ENCODE data around the gene FGF16. TPM values are rescaled to one million over a fixed set of nuclear protein-coding genes. Genes with fewer than 3 reads are reported as not detected.

FGF16 gene
- total and polyA plus RNA-seq, 2 of the 8 experiments (the other 6 are each of a cell fraction or from before 2014, with no cell fraction given): 0.50 to 1.4 TPM

DNA sequence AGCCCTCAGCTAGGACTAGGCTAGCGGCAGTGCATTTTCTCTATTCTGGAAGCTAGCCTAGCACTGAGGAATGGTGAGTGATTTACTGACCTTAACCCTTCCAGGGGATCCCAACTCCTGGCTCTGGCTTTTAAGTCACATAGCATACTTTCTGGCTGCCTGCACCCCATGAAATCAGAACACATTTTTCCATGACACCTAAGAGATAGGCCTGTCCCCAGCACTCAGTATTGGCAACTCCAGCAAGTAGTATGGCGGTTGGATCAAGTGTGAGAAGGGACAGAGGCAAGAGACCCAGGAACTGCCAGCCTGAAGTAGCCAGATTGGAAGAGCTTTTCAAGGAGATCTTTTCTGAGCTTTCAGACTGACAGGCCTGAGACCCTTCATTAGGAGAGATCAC is 8.2 kb downstream of the FGF16 start:
- 85% methylated on average over 2 of the region's 2 CpGs; no CpG with 5 or more reads in 1 of the 2 experiments for WGBS, 2 experiments (ENCODE audit: extremely low coverage in 1 of 2, insufficient coverage in 1 of 2, insufficient read length in 1 of 2, insufficient replicate concordance in 2 of 2, low coverage in 1 of 2, low lambda C conversion rate in 2 of 2, missing lambda C conversion rate in 1 of 2)
- H2AFZ ChIP-seq (ENCODE audit: low read length): no peak overlapping the region
- H3K9me3 ChIP-seq (ENCODE audit: insufficient read depth in 2 of 2, low read depth in 1 of 2, low read length in 1 of 2): no peaks in the 10 kb centered on the region
- FAIRE-seq (no peak), DNase-seq (ENCODE audit: low read depth in 1 of 2, low spot score in 2 of 2) (no peak)
- no peak overlapping the region for H3K9ac ChIP-seq (replicated peaks in 1 of 4; ENCODE audit: extremely low read depth in 1 of 4, low read depth in 3 of 4, low read length in 3 of 4)
- no peak overlapping the region for H2AK5ac ChIP-seq (ENCODE audit: low read depth, low read length)
- H3K14ac ChIP-seq (ENCODE audit: insufficient read length): no peak overlapping the region
- no peaks in the 10 kb centered on the region for H3K79me2 ChIP-seq (ENCODE audit: control insufficient read depth in 1 of 2, insufficient read depth in 2 of 2, low read length in 2 of 2)
- H2BK120ac ChIP-seq (replicated peaks; ENCODE audit: low read depth, low read length): no peak overlapping the region
- H3K4me2 ChIP-seq (ENCODE audit: insufficient read depth in 1 of 2, low read depth in 2 of 2, low read length in 2 of 2): no peak overlapping the region
- H3K23ac ChIP-seq (ENCODE audit: insufficient read length): no peak overlapping the region
- no peak overlapping the region for H4K5ac ChIP-seq (ENCODE audit: insufficient read length, low read depth, low read length)
- ChIA-PET CTCF (ENCODE audit: partially characterized antibody) (interaction anchor here (1.3 kb wide), 1 partner anchor 46 kb away, joined by 3 read pairs; no protein-coding TSS in a partner anchor), POLR2A (ENCODE audit: partially characterized antibody) (interaction anchor here (0.6 kb wide), 1 partner anchor 9 kb away, joined by 3 read pairs; no protein-coding TSS in a partner anchor)
- no peaks in the 10 kb centered on the region for H4K20me1 ChIP-seq (replicated peaks in 1 of 2; ENCODE audit: control insufficient read depth in 1 of 2, insufficient read depth in 2 of 2, low read length in 2 of 2)
- H3K4ac ChIP-seq (replicated peaks; ENCODE audit: insufficient read length, low read depth, low read length): no peak overlapping the region
- no peak overlapping the region for H4K91ac ChIP-seq (replicated peaks; ENCODE audit: insufficient read length, low read length)
- H3K23me2 ChIP-seq (ENCODE audit: low read depth, low read length): no peaks in the 10 kb centered on the region
- H3K27ac ChIP-seq (ENCODE audit: low read depth, low read length): no peak overlapping the region
- TF ChIP-seq POLR2A (IDR thresholded peaks at IDR 0.05; ENCODE audit: control extremely low read depth in 1 of 2, low read depth in 2 of 2, low read length in 2 of 2) (no peak), CHD2 (IDR thresholded peaks at IDR 0.05; ENCODE audit: low read length) (no peak), SP2 (IDR thresholded peaks at IDR 0.05; ENCODE audit: low read length) (no peak)
- no peak overlapping the region for H2BK20ac ChIP-seq (ENCODE audit: low read length)
- H3K56ac ChIP-seq (replicated peaks; ENCODE audit: insufficient read length, low read depth, low read length): no peak overlapping the region
- H3K36me3 ChIP-seq (ENCODE audit: control insufficient read depth in 2 of 4, insufficient read depth in 4 of 4, low read length in 3 of 4): no peaks in the 10 kb centered on the region
- no peak overlapping the region for H3K4me3 ChIP-seq (ENCODE audit: extremely low read depth in 1 of 4, insufficient read depth in 2 of 4, low read depth in 3 of 4, low read length in 4 of 4)
- no peak overlapping the region for H3K18ac ChIP-seq (ENCODE audit: extremely low read depth, low read length)
- H3K4me1 ChIP-seq (replicated peaks in 1 of 4; ENCODE audit: control insufficient read depth in 3 of 4, insufficient read depth in 4 of 4, low read length in 3 of 4): no peaks in the 10 kb centered on the region; a peak in 1 of 7 replicates
- H2BK15ac ChIP-seq (ENCODE audit: low read length): no peak overlapping the region
- no peaks in the 10 kb centered on the region for H3K27me3 ChIP-seq (replicated peaks in 1 of 4; ENCODE audit: control insufficient read depth in 3 of 4, extremely low read depth in 1 of 4, insufficient read depth in 3 of 4, low read length in 3 of 4)
- no peaks in the 10 kb centered on the region for H3K79me1 ChIP-seq (ENCODE audit: low read depth, low read length)
- no peak overlapping the region for H2BK5ac ChIP-seq (ENCODE audit: low read depth, low read length)
- H4K8ac ChIP-seq (ENCODE audit: extremely low read depth, insufficient read depth, low read length): no peak overlapping the region
- no peak overlapping the region for H2BK12ac ChIP-seq (ENCODE audit: low read depth, low read length)
